Lower leg skin (tissue), 4 donors: Measurements from ENCODE around the gene ISYNA1. TPM values are rescaled to one million over a fixed set of nuclear protein-coding genes. Genes with fewer than 3 reads are reported as not detected.
A peak's percentile ranks its signal among the peaks of the same experiment; 100 is the strongest.

Experiments used
- DNase-seq, 2 donors: peaks; one replicate each; pipeline ENCODE4 v3.0.0-alpha.2; 2019; ENCODE audit warnings: low spot score in 2 of 2
- H3K4me3 ChIP-seq: fragments of 200-600 bp; sonication (generic); 2 replicates; pipeline ENCODE4 v1.5.1; 2017; ENCODE audit warnings: mild to moderate bottlenecking, low read depth; ENCODE audit not compliant: poor library complexity, severe bottlenecking
- CTCF ChIP-seq, 3 donors: fragments of 450-650 bp; IDR thresholded peaks; one replicate each; pipeline ENCODE4 v1.5.1; 2016; ENCODE audit warnings: antibody characterized with exemption in 3 of 3, mild to moderate bottlenecking in 3 of 3, moderate library complexity in 2 of 3
- POLR2A ChIP-seq, 2 donors: fragments of 450-650 bp; IDR thresholded peaks; one replicate each; pipeline ENCODE4 v1.6.1; 2016 to 2017; ENCODE audit warnings: antibody characterized with exemption in 2 of 2, mild to moderate bottlenecking in 1 of 2, moderate library complexity in 1 of 2
- WGBS, 2 donors: methylation state at CpG; one replicate each; pipeline ENCODE4 v1.1.5; 2018; 5-methylcytosine and 5-hydroxymethylcytosine counted together
- intact Hi-C: fragments of 100-400 bp; cut with DNase I; formaldehyde crosslinking; loops from one replicate; pipeline ENCODE4 v1.15.0; 2023; ENCODE audit warnings: low total_unique reads
- total RNA-seq, 4 donors: library from RNA; depleted of rRNA; stranded (reverse); fragments of >200 nt; gene quantifications; one replicate each; pipeline ENCODE4 v1.1.0, GENCODE V29; 2016

The ISYNA1 gene
- total RNA-seq, 4 donors from 2014 or later, result 16.9 to 29.9 (median 22.3) TPM

DNA sequence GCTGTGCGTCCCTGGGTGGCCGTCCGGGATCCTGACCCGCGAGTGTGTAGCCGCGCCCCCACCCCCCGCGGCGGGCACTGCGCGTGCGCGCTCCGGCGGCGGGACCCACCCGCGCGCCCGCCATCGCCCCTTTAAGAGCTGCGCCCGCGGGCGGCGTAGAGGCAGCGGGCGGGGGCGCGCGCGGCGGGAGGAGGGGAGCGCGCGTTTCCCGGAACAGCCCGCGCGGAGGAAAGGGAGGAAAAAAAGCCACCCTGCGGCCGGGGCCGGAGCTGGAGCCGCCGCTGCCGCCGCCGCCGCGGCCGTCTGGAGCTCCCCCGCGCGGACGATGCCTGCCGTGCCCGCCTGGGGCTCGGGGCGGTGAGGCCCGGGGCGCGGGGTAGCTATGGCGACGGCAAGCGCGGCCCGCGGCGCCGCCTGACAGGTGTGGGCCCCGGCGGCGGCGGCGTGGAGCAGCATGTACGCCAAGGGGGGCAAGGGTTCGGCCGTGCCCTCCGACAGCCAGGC lies 18.7 kb downstream of the ISYNA1 start, which contains the start of gene SSBP4:
TSS of gene SSBP4 (plus strand) at position 204 of the 504 bp plus-strand sequence. CDS start at position 455, 251 bp downstream.
- TF ChIP-seq POLR2A (IDR thresholded peaks at IDR 0.05), result no peak
- intact Hi-C loops, result no loop called here
- H3K4me3 ChIP-seq, result peak within 1 kb of the TSS; percentile 64
- DNase-seq, result no peak
- WGBS, 2 donors, result 0 to 2% methylated on average over 42 to 57 of the region's 80 CpGs

GRCh38 chr19:18418483-18419194 lies 19.3 kb downstream of the ISYNA1 start:
- no peak overlapping the region for H3K4me3 ChIP-seq
- WGBS, 2 donors, result 6 to 9% methylated on average over 21 to 36 of the region's 39 CpGs
- peak in 1 of 2 donors; percentile 93 for DNase-seq
- TF ChIP-seq POLR2A (IDR thresholded peaks at IDR 0.05) (no peak), CTCF (IDR thresholded peaks at IDR 0.05) (no peak)
- intact Hi-C loops, result no loop called here

DNA sequence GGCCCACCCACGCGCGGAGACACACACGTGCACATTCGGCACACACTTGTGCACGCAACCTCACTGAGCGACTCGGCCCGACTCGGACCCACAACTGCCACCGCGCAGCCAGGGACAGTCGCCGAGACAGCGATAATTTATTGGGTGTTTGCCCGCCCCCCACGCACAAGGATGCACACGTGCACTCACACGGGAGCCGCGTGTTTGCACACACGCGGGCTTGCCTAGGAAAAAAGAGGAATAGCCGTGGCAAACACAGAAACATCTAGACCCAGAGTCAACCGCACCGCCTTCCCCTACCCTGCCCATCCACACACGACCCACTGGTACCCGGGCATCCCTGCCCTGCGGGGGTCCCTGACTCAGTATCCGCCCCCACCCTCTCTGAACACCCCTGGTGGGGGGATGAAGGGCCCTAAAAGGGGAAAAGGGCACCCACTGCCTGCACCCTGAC lies 19.9 kb downstream of the ISYNA1 start:
- no peak for TF ChIP-seq CTCF (IDR thresholded peaks at IDR 0.05)
- no peak for TF ChIP-seq POLR2A (IDR thresholded peaks at IDR 0.05)
- intact Hi-C loops, result no loop called here
- no peak overlapping the region for H3K4me3 ChIP-seq
- DNase-seq, result no peak
- WGBS, 2 donors, result 8 to 10% methylated on average over 26 to 28 of the region's 30 CpGs

- peak in 1 of 2 donors; percentile 95 for DNase-seq
- intact Hi-C loops, result no loop called here
- H3K4me3 ChIP-seq, result peak overlapping the region; percentile 9
- TF ChIP-seq POLR2A (IDR thresholded peaks at IDR 0.05), result peak in 1 of 2 donors; percentile 14
- TF ChIP-seq CTCF (IDR thresholded peaks at IDR 0.05), result no peak
- WGBS, 2 donors, result 0 to 1% methylated on average over 10 to 26 of the region's 53 CpGs
Measured at GRCh38 chr19:18417250-18418028, 20.5 kb downstream of the ISYNA1 start.

- peak overlapping the region; percentile 9 for H3K4me3 ChIP-seq
- 0 to 2% methylated on average over 42 to 44 of the region's 44 CpGs for WGBS, 2 donors
- intact Hi-C loops, result no loop called here
- DNase-seq, result peak; percentile 80 to 98
- TF ChIP-seq CTCF (IDR thresholded peaks at IDR 0.05) (no peak), POLR2A (IDR thresholded peaks at IDR 0.05) (no peak)
Measured at GRCh38 chr19:18416778-18417249, 21.1 kb downstream of the ISYNA1 start.
